HCT116 (cell line): Measurements from ENCODE around the gene PRR15L. TPM values are rescaled to one million over a fixed set of nuclear protein-coding genes. Genes with fewer than 3 reads are reported as not detected.

Experiments
- ATAC-seq: fragments of 200-7000 bp; cut with Tn5 transposase; 2 replicates; pipeline ENCODE4 v1.9.1; 2020; ENCODE audit warnings: mild to moderate bottlenecking, moderate library complexity
- BruUV-seq: library from RNA; stranded (reverse); fragments of 400-500 nt; replicated peaks from 2 replicates; lab custom pipeline; 2021; lab: Mats Ljungman, UMichigan
- CTCF ChIA-PET: fragments of 300-600 bp; sonication (Branson Sonifier 250); formaldehyde crosslinking; loops from one replicate; lab custom pipeline; 2021; ENCODE audit warnings: antibody characterized with exemption; lab: Charles Lee
- POLR2A ChIA-PET: fragments of 300-600, 350-600 bp; sonication (Branson Sonifier 250); formaldehyde crosslinking; loops from one replicate; lab custom pipeline; 2021; ENCODE audit warnings: antibody characterized with exemption; lab: Charles Lee
- RAD21 ChIA-PET, 2 experiments: fragments of 300-600 bp; sonication (Branson Sonifier 250); formaldehyde crosslinking; loops; one replicate each; lab custom pipeline; 2023; ENCODE audit warnings: low total read pairs in 2 of 2; ENCODE audit not compliant: uncharacterized antibody in 2 of 2, unreplicated experiment in 2 of 2, low non-redundant PET in 1 of 2; lab: Charles Lee
- DNase-seq: peaks from one replicate; pipeline ENCODE4 v3.0.0-alpha.2; 2010; ENCODE audit warnings: low read depth, low spot score
- H2AFZ ChIP-seq: fragments of 200-600 bp; shearing (Covaris generic), sonication (generic); 2 replicates; pipeline ENCODE4 v1.6.1; 2017; ENCODE audit warnings: low read depth, mixed run types, mixed read lengths, antibody characterized with exemption, low read length; ENCODE audit not compliant: poor library complexity, severe bottlenecking
- H3K27ac ChIP-seq: 2 replicates; pipeline ENCODE4 v1.5.1; 2012; ENCODE audit warnings: low read depth, low read length
- H3K27me3 ChIP-seq: fragments of 200-600 bp; sonication (generic); 2 replicates; pipeline ENCODE4 v1.6.1; 2016; ENCODE audit warnings: mixed run types, low read length, mixed read lengths; ENCODE audit not compliant: insufficient read depth
- H3K36me3 ChIP-seq, 2 experiments: fragments of 200-500 bp in 1 of 2; fragments of 200-600 bp in 1 of 2; sonication (Bioruptor generic) in 1 of 2; sonication (generic) in 1 of 2; 2 replicates each; pipeline versions ENCODE4 v1.5.1 to v1.6.1; 2014 to 2016; ENCODE audit warnings: low read length in 2 of 2, inconsistent platforms in 1 of 2, mixed read lengths in 1 of 2, mixed run types in 1 of 2; ENCODE audit not compliant: insufficient read depth in 2 of 2, control insufficient read depth in 1 of 2
- H3K4me1 ChIP-seq, 2 experiments: fragments of 200-600 bp in 1 of 2; sonication (generic) in 1 of 2; 2 replicates each; pipeline versions ENCODE4 v1.5.1 to v1.6.1; 2012 to 2017; ENCODE audit warnings: low read length in 2 of 2, inconsistent platforms in 1 of 2, mild to moderate bottlenecking in 1 of 2, mixed read lengths in 1 of 2, mixed run types in 1 of 2, moderate library complexity in 1 of 2; ENCODE audit not compliant: insufficient read depth in 2 of 2, control insufficient read depth in 1 of 2
- H3K4me2 ChIP-seq: fragments of 200-600 bp; sonication (generic); 2 replicates; pipeline ENCODE4 v1.6.1; 2017; ENCODE audit warnings: mixed run types, low read length, mixed read lengths
- H3K4me3 ChIP-seq, 2 experiments: fragments of 200-600 bp in 1 of 2; sonication (generic) in 1 of 2; replicated peaks in 1 of 2; 2 replicates each; pipeline ENCODE4 v1.5.1; 2011 to 2016; ENCODE audit warnings: low read length in 2 of 2, control low read depth in 1 of 2, low read depth in 1 of 2, mild to moderate bottlenecking in 1 of 2, mixed read lengths in 1 of 2, mixed run types in 1 of 2
- H3K79me2 ChIP-seq: fragments of 200-600 bp; sonication (generic); 2 replicates; pipeline ENCODE4 v1.6.1; 2017; ENCODE audit warnings: mild to moderate bottlenecking, mixed run types, low read length, moderate library complexity, mixed read lengths; ENCODE audit not compliant: insufficient read depth
- H3K9ac ChIP-seq: fragments of 200-600 bp; sonication (generic); 2 replicates; pipeline ENCODE4 v1.6.1; 2016; ENCODE audit warnings: low read length, mixed read lengths
- H3K9me2 ChIP-seq: fragments of 200-600 bp; sonication (generic), shearing (Covaris generic); 2 replicates; pipeline ENCODE4 v1.6.1; 2017; ENCODE audit warnings: mixed run types, mild to moderate bottlenecking, moderate library complexity; ENCODE audit not compliant: insufficient read depth
- H3K9me3 ChIP-seq, 2 experiments: fragments of 200-500 bp in 1 of 2; fragments of 200-600 bp in 1 of 2; sonication (Bioruptor generic) in 1 of 2; sonication (generic) in 1 of 2; 2 replicates each; pipeline ENCODE4 v1.6.1; 2014 to 2017; ENCODE audit warnings: low read length in 2 of 2, mixed read lengths in 2 of 2, inconsistent platforms in 1 of 2, low read depth in 1 of 2, mild to moderate bottlenecking in 1 of 2, mixed run types in 1 of 2, moderate library complexity in 1 of 2; ENCODE audit not compliant: control insufficient read depth in 1 of 2, insufficient read depth in 1 of 2
- H4K20me1 ChIP-seq: fragments of 200-600 bp; sonication (generic), shearing (Covaris generic); 2 replicates; pipeline ENCODE4 v1.6.1; 2017; ENCODE audit warnings: mixed run types, mild to moderate bottlenecking, moderate library complexity; ENCODE audit not compliant: insufficient read depth
- CBX3 ChIP-seq: IDR thresholded peaks from 2 replicates; pipeline ENCODE4 v1.6.1; 2012; ENCODE audit warnings: low read depth
- CEBPB ChIP-seq: IDR thresholded peaks from 2 replicates; pipeline ENCODE4 v1.6.1; 2012; ENCODE audit warnings: low read depth
- EGR1 ChIP-seq: IDR thresholded peaks from 2 replicates; pipeline ENCODE4 v1.6.1; 2012; ENCODE audit warnings: low read depth
- ELF1 ChIP-seq: IDR thresholded peaks from 2 replicates; pipeline ENCODE4 v1.6.1; 2012; ENCODE audit warnings: low read depth, borderline replicate concordance
- EZH2 ChIP-seq: fragments of 200-600 bp; sonication (generic); IDR thresholded peaks from 2 replicates; pipeline ENCODE4 v1.6.1; 2017; ENCODE audit warnings: antibody characterized with exemption, mixed run types
- EZH2phosphoT487 ChIP-seq: fragments of 200-600 bp; IDR thresholded peaks from 2 replicates; pipeline ENCODE4 v1.6.1; 2018; ENCODE audit warnings: antibody characterized with exemption, borderline replicate concordance
- FOSL1 ChIP-seq: IDR thresholded peaks from 2 replicates; pipeline ENCODE4 v1.6.1; 2012; ENCODE audit warnings: low read depth
- JUND ChIP-seq: IDR thresholded peaks from 2 replicates; pipeline ENCODE4 v1.6.1; 2012
- POLR2A ChIP-seq: IDR thresholded peaks from 2 replicates; pipeline ENCODE4 v1.7.0; 2011; ENCODE audit warnings: borderline replicate concordance; ENCODE audit not compliant: insufficient read depth, insufficient read length; ENCODE audit errors: extremely low read depth
- POLR2AphosphoS5 ChIP-seq: IDR thresholded peaks from 2 replicates; pipeline ENCODE4 v1.6.1; 2011; ENCODE audit warnings: mild to moderate bottlenecking, low read depth, low read length, moderate library complexity
- SIN3A ChIP-seq: IDR thresholded peaks from 2 replicates; pipeline ENCODE4 v1.6.1; 2012; ENCODE audit warnings: low read depth
- TCF7L2 ChIP-seq: IDR thresholded peaks from 2 replicates; pipeline ENCODE4 v1.7.0; 2011; ENCODE audit warnings: borderline replicate concordance, inconsistent platforms; ENCODE audit not compliant: insufficient read depth, insufficient read length; ENCODE audit errors: extremely low read depth
- YY1 ChIP-seq: IDR thresholded peaks from 2 replicates; pipeline ENCODE4 v1.6.1; 2011; ENCODE audit warnings: low read length, low read depth, moderate library complexity, mild to moderate bottlenecking; ENCODE audit not compliant: insufficient replicate concordance; ENCODE audit errors: extremely low read depth
- ZNF274 ChIP-seq: fragments of 200-500 bp; sonication (Bioruptor generic); IDR thresholded peaks from 2 replicates; pipeline ENCODE4 v1.6.1; 2014; ENCODE audit warnings: mild to moderate bottlenecking, low read depth, low read length, inconsistent platforms
- intact Hi-C: fragments of 100-400 bp; cut with micrococcal nuclease; formaldehyde crosslinking; loops from 2 replicates; pipeline ENCODE4 v1.10.0; 2022
- total RNA-seq: library from RNA; stranded (reverse); gene quantifications from one replicate; pipeline ENCODE4 v1.2.1, GENCODE V29; 2021; ENCODE audit not compliant: unreplicated experiment
- TF ChIP-seq, protein P1 (sequence below): IDR thresholded peaks from 2 replicates; pipeline ENCODE4 v1.6.1; 2012

The PRR15L gene
- total RNA-seq, 1 experiment from 2014 or later: 0.34 TPM

DNA sequence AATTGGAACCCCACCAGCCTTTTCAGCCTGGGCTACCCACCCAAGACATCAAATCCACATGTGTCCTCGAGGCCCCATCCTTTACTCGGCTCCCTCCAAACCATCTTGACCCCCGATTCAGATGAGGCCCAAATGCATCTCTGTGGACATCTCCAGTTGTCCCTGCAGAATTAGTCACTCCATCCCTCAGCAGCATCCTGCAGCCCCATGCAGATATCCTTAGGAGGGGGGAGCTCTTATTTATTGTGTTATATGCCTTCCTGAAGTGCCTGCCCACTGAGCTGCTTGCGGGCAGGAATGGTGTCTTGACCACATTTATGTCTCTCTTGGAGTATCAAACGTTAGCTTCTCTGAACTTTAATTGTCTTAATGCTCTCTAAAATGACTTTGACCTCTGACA is 28.8 kb upstream of the PRR15L start:
- ATAC-seq: no peak
- H3K9ac ChIP-seq: no peak overlapping the region
- ChIA-PET RAD21 (no interaction called here), CTCF (interaction anchor here (1.7 kb wide), 1 partner anchor 40 kb away, joined by 3 read pairs; no protein-coding TSS in a partner anchor), POLR2A (no interaction called here)
- H4K20me1 ChIP-seq: no peaks in the 10 kb centered on the region
- no peak overlapping the region for H3K27ac ChIP-seq
- intact Hi-C loops: no loop called here
- no peak for DNase-seq
- TF ChIP-seq FOSL1 (no peak), SIN3A (no peak), JUND (no peak), CBX3 (no peak), POLR2A (no peak), EGR1 (no peak), CEBPB (no peak), ELF1 (no peak), TCF7L2 (no peak), POLR2AphosphoS5 (no peak), YY1 (no peak), EZH2phosphoT487 (no peak), ZNF274 (no peak), EZH2 (no peak)
- TF ChIP-seq, protein P1, sequence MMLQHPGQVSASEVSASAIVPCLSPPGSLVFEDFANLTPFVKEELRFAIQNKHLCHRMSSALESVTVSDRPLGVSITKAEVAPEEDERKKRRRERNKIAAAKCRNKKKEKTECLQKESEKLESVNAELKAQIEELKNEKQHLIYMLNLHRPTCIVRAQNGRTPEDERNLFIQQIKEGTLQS: no peak
- no peak overlapping the region for H3K4me2 ChIP-seq
- H3K9me3 ChIP-seq: no peaks in the 10 kb centered on the region
- no TSS peak for BruUV-seq
- H3K79me2 ChIP-seq: no peaks in the 10 kb centered on the region
- H3K9me2 ChIP-seq: no peaks in the 10 kb centered on the region
- H3K4me1 ChIP-seq: no peaks in the 10 kb centered on the region
- H3K36me3 ChIP-seq: peaks cover 12 to 15% of the 10 kb centered on the region in 2 experiments; a peak in 3 of 4 replicates
- no peak overlapping the region for H3K4me3 ChIP-seq
- H3K27me3 ChIP-seq: no peaks in the 10 kb centered on the region
- no peak overlapping the region for H2AFZ ChIP-seq
